BE2C (cell line): ENCODE results near the gene AUTS2.

Experiments used
- DNase-seq: peaks from one replicate; pipeline ENCODE4 v3.0.0-alpha.2; 2020
- H3K27me3 ChIP-seq: fragments of 250-450 bp; sonication (Bioruptor Pico); 2 replicates; pipeline ENCODE4 v1.5.1; 2020; ENCODE audit warnings: mild to moderate bottlenecking
- H3K36me3 ChIP-seq: fragments of 250-450 bp; sonication (Bioruptor Pico); 2 replicates; pipeline ENCODE4 v1.5.1; 2020; ENCODE audit warnings: mild to moderate bottlenecking
- H3K4me1 ChIP-seq: fragments of 250-450 bp; sonication (Bioruptor Pico); 2 replicates; pipeline ENCODE4 v1.5.1; 2020
- H3K4me3 ChIP-seq: 2 replicates; pipeline ENCODE4 v1.5.1; 2011; ENCODE audit warnings: low read depth, low read length
- H3K9me3 ChIP-seq: fragments of 250-450 bp; sonication (Bioruptor Pico); 2 replicates; pipeline ENCODE4 v1.5.1; 2020
- TF ChIP-seq, protein P1 (sequence below): IDR thresholded peaks from 2 replicates; pipeline ENCODE4 v1.5.1; 2012; ENCODE audit warnings: mild to moderate bottlenecking, low read depth, low read length

AUTS2 gene

DNA sequence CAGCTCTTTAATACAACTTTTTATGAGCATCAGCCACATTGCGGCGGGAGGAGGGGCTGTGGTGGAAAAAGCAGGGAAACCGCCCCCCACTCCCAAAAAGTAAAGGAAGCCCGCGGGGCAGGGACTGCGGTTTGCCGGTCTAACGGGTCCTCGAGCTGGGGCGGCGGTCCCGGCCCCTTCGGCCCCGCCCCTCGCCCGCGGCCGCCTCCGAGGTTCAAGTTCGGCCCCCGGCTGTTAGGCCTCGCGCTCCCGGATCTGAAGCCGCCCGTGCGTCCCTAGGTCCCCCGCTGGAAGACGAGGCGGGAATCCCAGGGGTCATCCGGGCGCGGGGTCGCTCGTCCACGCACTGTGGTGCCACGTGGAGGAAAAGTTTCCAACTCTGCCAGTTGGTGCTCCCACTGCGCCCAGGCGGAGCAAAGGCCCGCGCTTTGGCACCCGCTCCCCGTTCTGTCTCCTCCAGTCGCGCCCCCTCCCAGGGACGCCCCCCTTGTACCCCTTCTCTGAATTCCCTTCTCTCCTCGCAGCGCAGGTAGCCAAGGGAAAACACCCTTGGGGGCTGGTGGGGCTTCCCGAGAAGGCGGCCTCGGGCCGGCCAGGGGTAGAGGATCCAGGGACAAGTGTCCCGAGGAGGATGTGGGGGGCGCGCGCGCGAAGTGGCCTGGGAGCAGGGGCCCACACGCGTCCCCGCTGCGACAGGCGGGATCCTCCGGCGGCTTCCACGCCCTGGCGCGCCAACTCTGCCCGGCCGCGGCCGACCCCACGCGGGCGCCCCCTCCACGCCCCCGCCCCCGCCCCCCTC lies 798 bp upstream of the AUTS2 start:
- no peaks in the 10 kb centered on the region for H3K27me3 ChIP-seq
- no peaks in the 10 kb centered on the region for H3K9me3 ChIP-seq
- H3K36me3 ChIP-seq = no peaks in the 10 kb centered on the region
- H3K4me3 ChIP-seq = peak overlapping the region; percentile 86
- DNase-seq = peak; percentile 59
- TF ChIP-seq, protein P1, sequence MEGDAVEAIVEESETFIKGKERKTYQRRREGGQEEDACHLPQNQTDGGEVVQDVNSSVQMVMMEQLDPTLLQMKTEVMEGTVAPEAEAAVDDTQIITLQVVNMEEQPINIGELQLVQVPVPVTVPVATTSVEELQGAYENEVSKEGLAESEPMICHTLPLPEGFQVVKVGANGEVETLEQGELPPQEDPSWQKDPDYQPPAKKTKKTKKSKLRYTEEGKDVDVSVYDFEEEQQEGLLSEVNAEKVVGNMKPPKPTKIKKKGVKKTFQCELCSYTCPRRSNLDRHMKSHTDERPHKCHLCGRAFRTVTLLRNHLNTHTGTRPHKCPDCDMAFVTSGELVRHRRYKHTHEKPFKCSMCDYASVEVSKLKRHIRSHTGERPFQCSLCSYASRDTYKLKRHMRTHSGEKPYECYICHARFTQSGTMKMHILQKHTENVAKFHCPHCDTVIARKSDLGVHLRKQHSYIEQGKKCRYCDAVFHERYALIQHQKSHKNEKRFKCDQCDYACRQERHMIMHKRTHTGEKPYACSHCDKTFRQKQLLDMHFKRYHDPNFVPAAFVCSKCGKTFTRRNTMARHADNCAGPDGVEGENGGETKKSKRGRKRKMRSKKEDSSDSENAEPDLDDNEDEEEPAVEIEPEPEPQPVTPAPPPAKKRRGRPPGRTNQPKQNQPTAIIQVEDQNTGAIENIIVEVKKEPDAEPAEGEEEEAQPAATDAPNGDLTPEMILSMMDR = no peak
- H3K4me1 ChIP-seq = peaks cover 5% of the 10 kb centered on the region; the same call in 1 of the 2 replicates

DNA sequence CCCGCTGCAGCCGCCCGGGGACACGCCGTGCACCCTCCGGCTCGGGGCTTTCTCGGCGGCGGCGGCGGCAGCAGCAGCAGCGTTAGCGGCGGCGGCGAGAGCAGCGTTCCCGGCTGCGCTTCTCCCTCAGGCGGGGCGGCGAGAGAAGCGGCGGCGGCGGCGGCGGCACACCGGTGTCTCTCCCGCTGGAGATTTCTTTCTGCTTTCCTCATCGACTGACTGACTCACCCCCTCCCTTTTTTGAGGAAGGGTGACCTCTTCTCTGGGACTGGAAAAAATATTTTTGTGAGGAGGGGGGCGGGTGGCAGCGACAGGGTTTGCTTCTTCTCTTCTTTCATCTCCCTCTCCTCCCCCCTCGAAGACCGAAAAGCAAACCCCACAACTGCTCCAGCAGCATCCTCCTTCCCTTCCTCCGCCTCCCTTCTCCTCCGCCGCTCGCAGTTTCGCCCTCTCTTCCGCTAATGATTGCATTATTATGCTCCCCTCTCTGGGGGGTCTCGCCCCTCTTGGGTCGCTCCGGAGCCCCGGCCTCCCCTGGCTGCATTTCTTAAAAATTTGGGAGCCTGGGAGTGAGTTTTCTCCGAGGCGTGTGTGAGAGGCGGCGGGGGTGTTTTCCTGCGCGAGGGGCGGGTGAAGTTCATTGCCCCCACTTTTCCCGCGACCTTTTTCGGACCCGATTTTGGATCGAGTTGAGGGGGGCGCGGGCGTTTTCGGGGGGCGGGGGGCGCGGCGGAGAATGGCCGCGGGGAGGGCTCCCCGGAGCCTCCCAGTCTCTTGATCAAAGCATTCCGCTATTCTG lies 411 bp downstream of the AUTS2 start:
- Histone ChIP-seq H3K9me3 (no peaks in the 10 kb centered on the region), H3K4me1 (peaks cover 5% of the 10 kb centered on the region; the same call in 1 of the 2 replicates), H3K27me3 (no peaks in the 10 kb centered on the region), H3K4me3 (peak overlapping the region; percentile 98), H3K36me3 (no peaks in the 10 kb centered on the region)
- no peak for DNase-seq
- TF ChIP-seq, protein P1 = no peak

DNA sequence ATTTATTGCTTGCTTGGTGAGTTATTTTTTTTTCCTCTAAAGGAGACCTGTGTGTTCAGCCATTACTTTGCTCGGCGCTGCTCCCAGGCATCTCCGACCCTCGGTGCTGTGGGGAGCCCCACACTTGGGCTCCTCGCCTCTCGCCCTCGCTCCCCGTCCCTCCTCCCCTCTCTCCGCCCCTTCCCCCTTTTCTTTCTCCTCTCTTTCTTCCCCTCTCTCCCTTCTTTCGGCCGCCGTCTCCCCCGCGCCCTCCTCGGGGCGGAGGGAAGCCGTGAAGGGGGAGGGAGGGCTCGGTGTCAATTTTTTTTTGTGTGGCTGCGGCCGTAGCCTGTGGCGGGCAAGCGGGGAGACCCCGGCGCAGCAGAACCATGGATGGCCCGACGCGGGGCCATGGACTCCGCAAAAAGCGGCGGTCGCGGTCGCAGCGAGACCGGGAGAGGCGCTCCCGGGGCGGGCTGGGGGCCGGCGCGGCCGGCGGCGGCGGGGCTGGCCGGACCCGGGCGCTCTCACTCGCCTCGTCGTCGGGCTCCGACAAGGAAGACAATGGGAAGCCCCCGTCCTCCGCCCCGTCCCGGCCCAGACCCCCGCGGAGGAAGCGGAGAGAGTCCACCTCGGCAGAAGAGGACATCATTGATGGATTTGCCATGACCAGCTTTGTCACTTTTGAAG lies 1.1 kb downstream of the AUTS2 start:
- no peaks in the 10 kb centered on the region for H3K36me3 ChIP-seq
- H3K9me3 ChIP-seq = no peaks in the 10 kb centered on the region
- H3K4me1 ChIP-seq = peaks cover 5% of the 10 kb centered on the region; the same call in 1 of the 2 replicates
- peak overlapping the region; percentile 98 for H3K4me3 ChIP-seq
- TF ChIP-seq, protein P1 = no peak
- no peaks in the 10 kb centered on the region for H3K27me3 ChIP-seq
- peak; percentile 46 for DNase-seq

DNA sequence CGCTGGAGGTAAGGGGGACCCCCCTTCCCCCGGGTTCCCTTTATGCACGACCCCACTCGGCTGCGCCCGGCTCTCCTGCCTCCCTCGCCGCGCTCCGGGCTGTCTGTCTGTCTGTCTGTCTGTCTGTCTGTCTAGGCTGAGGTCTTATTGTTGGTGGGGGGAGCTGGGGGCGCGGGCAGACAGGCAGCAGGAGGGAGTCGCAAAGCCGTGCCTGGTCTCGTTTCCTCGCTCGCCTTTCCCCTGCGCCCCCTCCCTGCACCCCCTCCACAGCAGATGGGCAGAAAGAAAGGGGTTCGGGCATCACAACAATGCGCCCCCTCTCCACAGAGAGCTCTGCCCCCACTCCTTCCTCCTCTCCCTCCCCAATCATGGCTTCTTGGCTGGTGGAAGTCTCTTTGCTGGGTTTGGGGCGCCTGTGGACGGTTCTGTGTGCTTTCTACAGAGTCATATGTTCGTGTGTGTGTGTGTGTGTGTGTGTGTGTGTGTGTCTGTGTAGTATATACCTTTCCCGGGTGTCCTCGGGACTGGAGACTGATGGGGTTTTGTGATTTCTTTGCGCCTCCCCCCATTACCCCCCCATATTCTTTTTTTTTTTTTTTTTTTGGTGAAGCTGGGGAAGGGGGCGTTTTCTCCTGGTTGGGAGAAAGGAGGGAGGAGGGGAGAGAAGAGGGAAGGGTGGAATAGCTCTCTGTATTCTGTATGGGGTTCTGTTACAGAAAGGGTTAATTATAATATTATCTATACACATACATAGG lies 1.9 kb downstream of the AUTS2 start:
- no peaks in the 10 kb centered on the region for H3K36me3 ChIP-seq
- TF ChIP-seq, protein P1 = no peak
- H3K27me3 ChIP-seq = no peaks in the 10 kb centered on the region
- H3K4me1 ChIP-seq = peaks cover 5% of the 10 kb centered on the region; the same call in 1 of the 2 replicates
- peak overlapping the region; percentile 98 for H3K4me3 ChIP-seq
- DNase-seq = peak; percentile 35
- no peaks in the 10 kb centered on the region for H3K9me3 ChIP-seq

DNA sequence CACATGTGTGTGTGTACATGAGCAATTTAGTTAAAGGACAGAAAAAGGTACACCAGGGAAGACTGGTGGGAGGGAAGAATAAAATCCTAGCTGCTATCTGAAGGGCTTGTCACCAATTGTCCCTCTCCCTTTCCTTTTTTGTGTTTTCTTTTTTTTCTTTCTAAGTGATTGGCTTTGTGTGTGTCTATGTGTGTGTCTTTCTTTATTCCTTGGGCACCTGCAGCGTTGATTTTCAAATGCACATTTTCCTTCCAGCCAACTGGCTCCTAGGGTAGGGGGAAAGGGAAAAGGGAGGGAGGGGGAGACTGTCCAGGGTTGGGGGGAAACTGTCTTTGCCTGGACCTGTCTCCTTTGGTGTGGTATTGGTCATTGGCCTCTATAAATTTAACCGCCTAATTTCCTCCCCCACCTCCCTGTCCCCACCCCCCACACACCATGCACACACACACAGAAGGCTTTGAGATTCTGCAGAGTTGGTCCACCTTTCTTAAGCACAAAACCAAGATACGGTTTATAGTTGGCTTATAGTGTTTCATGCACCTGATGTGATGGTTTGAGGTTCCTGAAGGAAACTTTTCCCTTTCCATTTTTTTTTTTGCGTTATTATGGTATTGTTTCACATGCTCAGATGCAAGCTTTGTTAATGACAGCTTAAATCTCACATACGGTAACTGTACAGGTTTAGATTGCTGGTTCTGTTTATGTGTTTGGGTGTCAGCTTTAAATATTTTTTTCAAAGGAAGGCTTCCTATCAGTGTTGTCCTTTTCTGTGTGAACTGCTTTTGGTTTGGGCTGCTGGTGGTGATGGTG lies 2.6 kb downstream of the AUTS2 start:
- peak overlapping the region; percentile 98 for H3K4me3 ChIP-seq

More for the DNA sequence above, 2.6 kb downstream of the AUTS2 start:
- Histone ChIP-seq H3K36me3 (no peaks in the 10 kb centered on the region), H3K9me3 (no peaks in the 10 kb centered on the region), H3K27me3 (no peaks in the 10 kb centered on the region), H3K4me1 (peaks cover 5% of the 10 kb centered on the region; the same call in 1 of the 2 replicates)
- TF ChIP-seq, protein P1 = no peak
- DNase-seq = no peak
